CD4-positive, alpha-beta T cell treated with Interleukin-15 for 1 hour (primary cell): ENCODE data around the gene SLC16A5.
A peak's percentile ranks its signal among the peaks of the same experiment; 100 is the strongest.
"Not testable (repeated sequence)": the region's sequence is repeated elsewhere in the genome, so short reads cannot be mapped to it uniquely, and the experiment has no call there.

Experiments
- DNase-seq: peaks from one replicate; pipeline ENCODE4 v3.0.0-alpha.2; 2020

The SLC16A5 gene

GRCh38 chr17:75113798-75114551 lies 26.2 kb downstream of the SLC16A5 start:
- DNase-seq, result peak; percentile 87

- no peak for DNase-seq
Observed at GRCh38 chr17:75114552-75115314, 27.0 kb downstream of the SLC16A5 start.

- DNase-seq, result no peak
Observed at GRCh38 chr17:75115555-75115954, 27.8 kb downstream of the SLC16A5 start.

- DNase-seq, result no peak
Observed at GRCh38 chr17:75116737-75117136, 29.0 kb downstream of the SLC16A5 start.

GRCh38 chr17:75118307-75118706 lies 30.6 kb downstream of the SLC16A5 start:
- DNase-seq, result no peak

GRCh38 chr17:75124041-75124818 lies 36.5 kb downstream of the SLC16A5 start:
- peak; percentile 62 for DNase-seq

- DNase-seq, result no peak
Observed at GRCh38 chr17:75124819-75125162, 37.0 kb downstream of the SLC16A5 start.

- no peak for DNase-seq
Observed at GRCh38 chr17:75125984-75126383, 38.2 kb downstream of the SLC16A5 start.

GRCh38 chr17:75126954-75127353 lies 39.2 kb downstream of the SLC16A5 start:
- no peak for DNase-seq

GRCh38 chr17:75127936-75128335 lies 40.2 kb downstream of the SLC16A5 start:
- DNase-seq, result not testable (repeated sequence)

- DNase-seq, result no peak
Observed at GRCh38 chr17:75128694-75129505, 41.1 kb downstream of the SLC16A5 start.

GRCh38 chr17:75129576-75129975 lies 41.8 kb downstream of the SLC16A5 start:
- no peak for DNase-seq

- no peak for DNase-seq
Observed at GRCh38 chr17:75130059-75130631, 42.4 kb downstream of the SLC16A5 start.

- DNase-seq, result no peak
Observed at GRCh38 chr17:75130632-75131277, 43.0 kb downstream of the SLC16A5 start.

GRCh38 chr17:75131278-75132017 lies 43.7 kb downstream of the SLC16A5 start, which contains the start of gene NT5C:
Gene NT5C (minus strand): TSS chr17:75131742. CDS start chr17:75131707, 35 bp downstream.
- DNase-seq, result peak; percentile 57

- not testable (repeated sequence) for DNase-seq
Observed at GRCh38 chr17:75132018-75133000, 44.6 kb downstream of the SLC16A5 start.

- DNase-seq, result no peak
Observed at GRCh38 chr17:75133001-75133400, 45.2 kb downstream of the SLC16A5 start.

- DNase-seq, result not testable (repeated sequence)
Observed at GRCh38 chr17:75133607-75134347, 46.0 kb downstream of the SLC16A5 start.

- DNase-seq, result no peak
Observed at GRCh38 chr17:75135452-75135851, 47.7 kb downstream of the SLC16A5 start.
